ENCODE measurements around the gene MRPL24. TPM values are rescaled to one million over a fixed set of nuclear protein-coding genes. Genes with fewer than 3 reads are reported as not detected.

MRPL24 gene
- total and polyA plus RNA-seq, 2 of the 13 experiments (the other 11 are each of a cell fraction or from before 2014, with no cell fraction given), result 38.1 to 42.9 TPM

DNA sequence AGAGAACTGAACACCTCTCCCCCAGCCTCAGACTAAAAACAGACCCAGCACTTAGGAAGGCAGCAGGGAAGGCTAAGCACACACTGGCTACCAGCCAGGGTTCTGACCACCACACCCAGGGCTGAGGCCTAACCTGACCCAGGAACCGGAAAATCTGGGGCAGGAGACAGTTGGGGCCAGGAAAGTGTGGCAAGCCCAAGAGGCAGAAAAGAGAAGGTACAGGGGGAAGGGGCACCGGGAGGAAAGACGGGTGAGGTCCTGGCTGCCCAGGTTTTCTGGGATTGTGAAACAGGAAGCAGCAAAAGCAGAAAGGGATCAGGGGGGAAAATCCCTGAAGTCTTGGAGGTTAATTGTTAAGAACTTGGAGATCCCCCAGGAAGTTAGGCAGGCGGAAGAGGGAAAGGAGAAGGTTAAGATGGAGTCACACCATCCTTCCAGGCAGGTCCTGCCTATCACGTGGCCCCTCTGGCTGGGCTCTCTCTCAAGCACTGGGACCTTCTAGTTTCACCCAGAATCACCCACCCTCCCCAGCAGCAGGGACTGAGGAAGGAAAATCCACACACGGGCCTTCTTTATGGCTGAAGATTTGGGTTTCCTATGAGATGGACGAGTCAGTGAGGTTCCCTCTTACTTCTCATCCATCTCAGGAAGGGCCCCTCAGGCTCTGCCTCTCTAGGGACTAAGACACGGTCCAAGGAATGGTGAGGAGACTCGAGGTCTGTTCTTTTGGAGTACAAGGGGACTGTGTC, 8.0 kb upstream of the MRPL24 start (continued):
- TF ChIP-seq HOXA3 (CRISPR knock-in tag; IDR thresholded peaks at IDR 0.05) (peak; percentile 52; the same call in 1 of the 2 replicates), MATR3 (CRISPR knock-in tag; IDR thresholded peaks at IDR 0.05) (no peak), ZNF549 (CRISPR knock-in tag; IDR thresholded peaks at IDR 0.05) (no peak), RXRA (CRISPR knock-in tag; IDR thresholded peaks at IDR 0.05) (peak; percentile 43; the same call in 1 of the 2 replicates), SNRNP70 (IDR thresholded peaks at IDR 0.05; ENCODE audit: low read depth, low read length) (no peak), EZH2 (conservative IDR thresholded peaks at IDR 0.05; ENCODE audit: low read depth, low read length) (no peak), ZNF20 (CRISPR knock-in tag; IDR thresholded peaks at IDR 0.05) (no peak), NCOA1 (CRISPR knock-in tag; IDR thresholded peaks at IDR 0.05) (no peak), ZNF703 (CRISPR knock-in tag; IDR thresholded peaks at IDR 0.05; ENCODE audit: borderline replicate concordance) (no peak), HDAC6 (IDR thresholded peaks at IDR 0.05; ENCODE audit: low read depth, low read length) (no peak), KDM2A (CRISPR knock-in tag; IDR thresholded peaks at IDR 0.05; ENCODE audit: borderline replicate concordance, low read depth) (no peak; the same call in 1 of the 2 replicates), GABPB1 (CRISPR knock-in tag; IDR thresholded peaks at IDR 0.05) (peak; percentile 64), ZNF83 (CRISPR knock-in tag; IDR thresholded peaks at IDR 0.05; ENCODE audit: borderline replicate concordance) (no peak)
- TF ChIP-seq, protein P1, sequence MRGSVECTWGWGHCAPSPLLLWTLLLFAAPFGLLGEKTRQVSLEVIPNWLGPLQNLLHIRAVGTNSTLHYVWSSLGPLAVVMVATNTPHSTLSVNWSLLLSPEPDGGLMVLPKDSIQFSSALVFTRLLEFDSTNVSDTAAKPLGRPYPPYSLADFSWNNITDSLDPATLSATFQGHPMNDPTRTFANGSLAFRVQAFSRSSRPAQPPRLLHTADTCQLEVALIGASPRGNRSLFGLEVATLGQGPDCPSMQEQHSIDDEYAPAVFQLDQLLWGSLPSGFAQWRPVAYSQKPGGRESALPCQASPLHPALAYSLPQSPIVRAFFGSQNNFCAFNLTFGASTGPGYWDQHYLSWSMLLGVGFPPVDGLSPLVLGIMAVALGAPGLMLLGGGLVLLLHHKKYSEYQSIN (CRISPR knock-in tag; IDR thresholded peaks at IDR 0.05; ENCODE audit: borderline replicate concordance), result no peak
- TF ChIP-seq, protein P2, sequence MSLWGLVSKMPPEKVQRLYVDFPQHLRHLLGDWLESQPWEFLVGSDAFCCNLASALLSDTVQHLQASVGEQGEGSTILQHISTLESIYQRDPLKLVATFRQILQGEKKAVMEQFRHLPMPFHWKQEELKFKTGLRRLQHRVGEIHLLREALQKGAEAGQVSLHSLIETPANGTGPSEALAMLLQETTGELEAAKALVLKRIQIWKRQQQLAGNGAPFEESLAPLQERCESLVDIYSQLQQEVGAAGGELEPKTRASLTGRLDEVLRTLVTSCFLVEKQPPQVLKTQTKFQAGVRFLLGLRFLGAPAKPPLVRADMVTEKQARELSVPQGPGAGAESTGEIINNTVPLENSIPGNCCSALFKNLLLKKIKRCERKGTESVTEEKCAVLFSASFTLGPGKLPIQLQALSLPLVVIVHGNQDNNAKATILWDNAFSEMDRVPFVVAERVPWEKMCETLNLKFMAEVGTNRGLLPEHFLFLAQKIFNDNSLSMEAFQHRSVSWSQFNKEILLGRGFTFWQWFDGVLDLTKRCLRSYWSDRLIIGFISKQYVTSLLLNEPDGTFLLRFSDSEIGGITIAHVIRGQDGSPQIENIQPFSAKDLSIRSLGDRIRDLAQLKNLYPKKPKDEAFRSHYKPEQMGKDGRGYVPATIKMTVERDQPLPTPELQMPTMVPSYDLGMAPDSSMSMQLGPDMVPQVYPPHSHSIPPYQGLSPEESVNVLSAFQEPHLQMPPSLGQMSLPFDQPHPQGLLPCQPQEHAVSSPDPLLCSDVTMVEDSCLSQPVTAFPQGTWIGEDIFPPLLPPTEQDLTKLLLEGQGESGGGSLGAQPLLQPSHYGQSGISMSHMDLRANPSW (CRISPR knock-in tag; IDR thresholded peaks at IDR 0.05; ENCODE audit: borderline replicate concordance), result no peak
- TF ChIP-seq, protein P3, sequence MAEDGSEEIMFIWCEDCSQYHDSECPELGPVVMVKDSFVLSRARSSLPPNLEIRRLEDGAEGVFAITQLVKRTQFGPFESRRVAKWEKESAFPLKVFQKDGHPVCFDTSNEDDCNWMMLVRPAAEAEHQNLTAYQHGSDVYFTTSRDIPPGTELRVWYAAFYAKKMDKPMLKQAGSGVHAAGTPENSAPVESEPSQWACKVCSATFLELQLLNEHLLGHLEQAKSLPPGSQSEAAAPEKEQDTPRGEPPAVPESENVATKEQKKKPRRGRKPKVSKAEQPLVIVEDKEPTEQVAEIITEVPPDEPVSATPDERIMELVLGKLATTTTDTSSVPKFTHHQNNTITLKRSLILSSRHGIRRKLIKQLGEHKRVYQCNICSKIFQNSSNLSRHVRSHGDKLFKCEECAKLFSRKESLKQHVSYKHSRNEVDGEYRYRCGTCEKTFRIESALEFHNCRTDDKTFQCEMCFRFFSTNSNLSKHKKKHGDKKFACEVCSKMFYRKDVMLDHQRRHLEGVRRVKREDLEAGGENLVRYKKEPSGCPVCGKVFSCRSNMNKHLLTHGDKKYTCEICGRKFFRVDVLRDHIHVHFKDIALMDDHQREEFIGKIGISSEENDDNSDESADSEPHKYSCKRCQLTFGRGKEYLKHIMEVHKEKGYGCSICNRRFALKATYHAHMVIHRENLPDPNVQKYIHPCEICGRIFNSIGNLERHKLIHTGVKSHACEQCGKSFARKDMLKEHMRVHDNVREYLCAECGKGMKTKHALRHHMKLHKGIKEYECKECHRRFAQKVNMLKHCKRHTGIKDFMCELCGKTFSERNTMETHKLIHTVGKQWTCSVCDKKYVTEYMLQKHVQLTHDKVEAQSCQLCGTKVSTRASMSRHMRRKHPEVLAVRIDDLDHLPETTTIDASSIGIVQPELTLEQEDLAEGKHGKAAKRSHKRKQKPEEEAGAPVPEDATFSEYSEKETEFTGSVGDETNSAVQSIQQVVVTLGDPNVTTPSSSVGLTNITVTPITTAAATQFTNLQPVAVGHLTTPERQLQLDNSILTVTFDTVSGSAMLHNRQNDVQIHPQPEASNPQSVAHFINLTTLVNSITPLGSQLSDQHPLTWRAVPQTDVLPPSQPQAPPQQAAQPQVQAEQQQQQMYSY (CRISPR knock-in tag; IDR thresholded peaks at IDR 0.05), result no peak
- TF ChIP-seq, protein P4, sequence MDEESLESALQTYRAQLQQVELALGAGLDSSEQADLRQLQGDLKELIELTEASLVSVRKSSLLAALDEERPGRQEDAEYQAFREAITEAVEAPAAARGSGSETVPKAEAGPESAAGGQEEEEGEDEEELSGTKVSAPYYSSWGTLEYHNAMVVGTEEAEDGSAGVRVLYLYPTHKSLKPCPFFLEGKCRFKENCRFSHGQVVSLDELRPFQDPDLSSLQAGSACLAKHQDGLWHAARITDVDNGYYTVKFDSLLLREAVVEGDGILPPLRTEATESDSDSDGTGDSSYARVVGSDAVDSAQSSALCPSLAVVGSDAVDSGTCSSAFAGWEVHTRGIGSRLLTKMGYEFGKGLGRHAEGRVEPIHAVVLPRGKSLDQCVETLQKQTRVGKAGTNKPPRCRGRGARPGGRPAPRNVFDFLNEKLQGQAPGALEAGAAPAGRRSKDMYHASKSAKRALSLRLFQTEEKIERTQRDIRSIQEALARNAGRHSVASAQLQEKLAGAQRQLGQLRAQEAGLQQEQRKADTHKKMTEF (CRISPR knock-in tag; IDR thresholded peaks at IDR 0.05), result no peak

Data from HepG2 (cell line).